GM12872 (cell line): ENCODE measurements around the gene SUPT3H.

Experiments
- CTCF ChIP-seq: IDR thresholded peaks from 3 replicates; pipeline ENCODE4 v1.5.1; 2011; ENCODE audit warnings: low read depth, mild to moderate bottlenecking, low read length, moderate library complexity; ENCODE audit not compliant: insufficient read depth

The SUPT3H gene

GRCh38 chr6:45314146-45314545 is 63.6 kb downstream of the SUPT3H start:
- no peak for TF ChIP-seq CTCF

GRCh38 chr6:45310118-45310788 is 67.5 kb downstream of the SUPT3H start:
- TF ChIP-seq CTCF, result no peak

DNA sequence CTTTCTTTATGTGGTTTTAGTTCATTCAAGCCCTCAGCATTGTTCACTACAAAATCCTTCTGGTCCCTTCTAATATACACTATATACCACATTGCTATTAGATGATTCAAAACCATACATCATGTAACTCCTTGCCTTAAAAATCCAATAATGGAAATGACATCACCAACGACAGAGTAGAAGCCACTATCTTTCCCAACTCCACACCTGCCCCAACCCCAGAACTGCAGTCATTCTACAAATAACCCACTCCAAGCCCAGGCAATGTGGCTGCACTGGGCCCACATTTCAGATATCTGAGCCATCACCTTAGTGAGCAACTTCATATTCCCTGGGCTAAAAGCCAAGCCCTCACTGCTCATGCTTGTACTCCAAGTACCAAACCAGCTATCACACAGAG is 72.2 kb downstream of the SUPT3H start:
- no peak for TF ChIP-seq CTCF

GRCh38 chr6:45302832-45303231 is 74.9 kb downstream of the SUPT3H start:
- no peak for TF ChIP-seq CTCF

DNA sequence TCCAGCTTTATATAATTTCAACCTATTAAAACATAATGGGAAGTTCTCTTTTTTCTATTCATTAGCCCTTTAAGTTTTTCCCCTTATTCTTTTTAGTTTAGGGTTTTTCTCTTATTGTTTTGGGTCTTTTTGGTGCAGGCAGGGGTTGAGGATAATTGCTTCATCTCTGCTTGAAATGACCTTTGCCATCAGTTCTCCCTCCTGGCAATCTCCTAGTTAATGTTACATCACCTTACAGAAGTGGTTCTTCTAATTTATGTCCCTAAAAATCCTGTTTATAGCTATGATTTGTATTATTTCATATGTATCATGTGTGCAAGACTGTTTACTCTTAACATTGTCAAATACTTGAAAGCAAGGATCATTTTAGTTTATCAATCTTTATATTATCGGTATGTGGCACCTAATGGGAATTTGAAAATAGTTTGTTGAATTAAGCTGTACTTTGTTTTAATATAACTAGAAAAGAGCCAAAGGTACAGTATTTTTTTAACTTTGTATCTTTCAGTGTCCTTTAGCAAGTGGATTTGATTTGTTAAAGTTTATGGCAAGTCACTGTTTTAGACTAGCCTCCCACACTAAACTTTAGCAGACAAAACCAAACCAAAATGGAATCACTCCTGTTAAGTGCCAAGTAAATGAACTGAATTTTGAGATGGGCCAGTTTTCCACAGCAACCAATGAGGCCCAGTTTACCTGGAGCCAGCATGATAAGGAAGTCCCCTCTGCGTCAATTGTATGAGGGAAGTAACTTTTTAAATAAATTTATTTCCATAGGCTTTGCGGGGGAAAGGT is 76.2 kb downstream of the SUPT3H start:
- TF ChIP-seq CTCF, result no peak

GRCh38 chr6:45300736-45301135 is 77.0 kb downstream of the SUPT3H start:
- no peak for TF ChIP-seq CTCF

GRCh38 chr6:45299096-45299581 is 78.6 kb downstream of the SUPT3H start:
- TF ChIP-seq CTCF, result no peak
